ENCODE measurements around the gene SHANK3.

SHANK3 gene

GRCh38 chr22:50670914-50671538 lies 1.6 kb upstream of the SHANK3 start:
- no peak for TF ChIP-seq CTCF (IDR thresholded peaks at IDR 0.05; ENCODE audit: control insufficient read depth, insufficient read depth, low read depth, low read length, missing control alignments)
- no peak overlapping the region for H3K4me3 ChIP-seq (ENCODE audit: control insufficient read depth, low read depth, low read length)

GRCh38 chr22:50671641-50672040 lies 982 bp upstream of the SHANK3 start:
- no peak overlapping the region for H3K4me3 ChIP-seq (ENCODE audit: control insufficient read depth, low read depth, low read length)
- DNase-seq (ENCODE audit: low read depth), result no peak
- TF ChIP-seq CTCF (IDR thresholded peaks at IDR 0.05; ENCODE audit: control insufficient read depth, insufficient read depth, low read depth, low read length, missing control alignments), result no peak

More at GRCh38 chr22:50670914-50671538, 1.6 kb upstream of the SHANK3 start:
- no peak for DNase-seq (ENCODE audit: low read depth)

GRCh38 chr22:50672041-50672440 lies 582 bp upstream of the SHANK3 start:
- no peak for DNase-seq (ENCODE audit: low read depth)
- TF ChIP-seq CTCF (IDR thresholded peaks at IDR 0.05; ENCODE audit: control insufficient read depth, insufficient read depth, low read depth, low read length, missing control alignments), result no peak
- no peak overlapping the region for H3K4me3 ChIP-seq (ENCODE audit: control insufficient read depth, low read depth, low read length)

GRCh38 chr22:50673231-50674129 lies 857 bp downstream of the SHANK3 start:
- H3K4me3 ChIP-seq (ENCODE audit: control insufficient read depth, low read depth, low read length), result no peak overlapping the region
- no peak for TF ChIP-seq CTCF (IDR thresholded peaks at IDR 0.05; ENCODE audit: control insufficient read depth, insufficient read depth, low read depth, low read length, missing control alignments)
- no peak for DNase-seq (ENCODE audit: low read depth)

GRCh38 chr22:50674130-50674500 lies 1.5 kb downstream of the SHANK3 start:
- no peak for DNase-seq (ENCODE audit: low read depth)
- H3K4me3 ChIP-seq (ENCODE audit: control insufficient read depth, low read depth, low read length), result no peak overlapping the region
- no peak for TF ChIP-seq CTCF (IDR thresholded peaks at IDR 0.05; ENCODE audit: control insufficient read depth, insufficient read depth, low read depth, low read length, missing control alignments)

- no peak for TF ChIP-seq CTCF (IDR thresholded peaks at IDR 0.05; ENCODE audit: control insufficient read depth, insufficient read depth, low read depth, low read length, missing control alignments)
- no peak overlapping the region for H3K4me3 ChIP-seq (ENCODE audit: control insufficient read depth, low read depth, low read length)
- DNase-seq (ENCODE audit: low read depth), result no peak
Measured at GRCh38 chr22:50674606-50675552, 2.3 kb downstream of the SHANK3 start.
